ENCODE results near the gene SCFD2.

SCFD2 gene

DNA sequence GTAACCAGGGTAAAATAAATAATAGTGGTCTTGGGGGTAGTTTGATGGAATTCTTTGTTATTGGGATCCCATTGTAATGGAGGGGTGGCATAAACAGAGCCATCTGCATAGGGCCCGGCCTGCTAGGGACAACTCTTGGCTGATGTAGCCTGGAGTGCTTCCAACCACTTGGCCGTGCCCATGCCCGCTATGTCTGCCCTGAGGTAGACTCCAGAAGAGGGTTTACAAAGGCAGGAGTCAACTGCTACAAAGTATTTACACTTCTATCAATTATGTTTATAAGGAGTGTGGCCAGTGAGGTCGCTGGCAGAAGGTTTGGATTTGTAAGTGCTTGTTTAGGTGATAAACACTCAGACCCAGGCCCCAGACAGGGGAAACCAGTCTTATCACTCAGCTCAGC lies 495.6 kb downstream of the SCFD2 start:
- H3K9me3 ChIP-seq (ENCODE audit: control insufficient read depth in 1 of 2, low read length in 2 of 2): no peaks in the 10 kb centered on the region
- H3K27ac ChIP-seq (ENCODE audit: low read depth, low read length): no peak overlapping the region

DNA sequence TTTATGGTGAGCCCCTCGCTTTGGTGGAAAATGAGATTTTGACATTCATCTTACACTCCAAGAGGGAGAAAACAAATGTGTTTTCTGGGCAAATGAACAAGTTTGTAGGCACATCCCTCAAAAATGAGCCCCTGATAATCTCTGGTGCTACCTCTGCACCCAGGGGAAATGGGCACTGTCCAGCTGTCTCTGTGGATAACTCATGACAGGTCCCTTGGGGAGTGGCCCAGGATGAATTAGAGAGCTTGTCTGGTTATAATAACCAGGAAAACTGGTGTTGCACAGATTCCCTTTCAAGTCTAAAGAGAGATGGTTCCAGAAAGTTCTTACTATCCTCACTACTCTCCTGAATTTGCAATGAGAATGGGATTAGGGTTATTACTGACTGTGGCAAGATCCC lies 496.2 kb downstream of the SCFD2 start:
- no peak overlapping the region for H3K4me3 ChIP-seq (ENCODE audit: low read depth in 1 of 2, low read length in 2 of 2)
- H3K9ac ChIP-seq (ENCODE audit: low read depth in 1 of 2, low read length in 2 of 2): no peak overlapping the region
- H3K27ac ChIP-seq (ENCODE audit: low read depth, low read length): no peak overlapping the region
- H3K4me1 ChIP-seq (ENCODE audit: control insufficient read depth in 1 of 2, insufficient read depth in 2 of 2, low read length in 2 of 2): no peaks in the 10 kb centered on the region
- no peaks in the 10 kb centered on the region for H3K36me3 ChIP-seq (ENCODE audit: control insufficient read depth in 1 of 2, insufficient read depth in 2 of 2, low read length in 2 of 2)
- no peaks in the 10 kb centered on the region for H3K27me3 ChIP-seq (ENCODE audit: control insufficient read depth in 1 of 2, insufficient read depth in 2 of 2, low read length in 2 of 2)
- H3K9me3 ChIP-seq (ENCODE audit: control insufficient read depth in 1 of 2, low read length in 2 of 2): no peaks in the 10 kb centered on the region

More for the DNA sequence above, 495.6 kb downstream of the SCFD2 start:
- Histone ChIP-seq H3K36me3 (ENCODE audit: control insufficient read depth in 1 of 2, insufficient read depth in 2 of 2, low read length in 2 of 2) (no peaks in the 10 kb centered on the region), H3K4me1 (ENCODE audit: control insufficient read depth in 1 of 2, insufficient read depth in 2 of 2, low read length in 2 of 2) (no peaks in the 10 kb centered on the region), H3K27me3 (ENCODE audit: control insufficient read depth in 1 of 2, insufficient read depth in 2 of 2, low read length in 2 of 2) (no peaks in the 10 kb centered on the region), H3K9ac (ENCODE audit: low read depth in 1 of 2, low read length in 2 of 2) (no peak overlapping the region), H3K4me3 (ENCODE audit: low read depth in 1 of 2, low read length in 2 of 2) (no peak overlapping the region)

DNA sequence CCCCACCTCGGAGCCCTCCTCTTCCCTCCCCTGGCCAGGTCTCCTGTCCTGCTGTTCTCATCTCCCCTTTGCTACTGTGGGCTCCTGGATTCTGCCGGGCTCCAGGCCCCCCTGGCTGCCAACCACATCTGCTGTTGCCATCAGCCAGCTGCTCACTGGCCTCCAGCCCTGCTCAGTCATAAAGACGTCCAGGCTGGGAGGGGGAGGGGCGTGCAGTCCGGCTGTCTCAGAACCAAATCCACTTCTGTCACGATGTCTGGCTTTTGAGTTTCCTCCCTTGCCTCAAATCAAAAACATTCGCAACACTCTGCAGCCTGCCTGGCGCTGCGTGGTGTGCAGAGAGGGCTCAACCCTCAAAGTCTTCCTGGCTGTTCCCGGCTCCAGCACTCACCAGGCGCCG lies 496.7 kb downstream of the SCFD2 start:
- H3K27me3 ChIP-seq (ENCODE audit: control insufficient read depth in 1 of 2, insufficient read depth in 2 of 2, low read length in 2 of 2): no peaks in the 10 kb centered on the region
- no peaks in the 10 kb centered on the region for H3K9me3 ChIP-seq (ENCODE audit: control insufficient read depth in 1 of 2, low read length in 2 of 2)
- H3K27ac ChIP-seq (ENCODE audit: low read depth, low read length): no peak overlapping the region
- no peak overlapping the region for H3K9ac ChIP-seq (ENCODE audit: low read depth in 1 of 2, low read length in 2 of 2)
- no peaks in the 10 kb centered on the region for H3K4me1 ChIP-seq (ENCODE audit: control insufficient read depth in 1 of 2, insufficient read depth in 2 of 2, low read length in 2 of 2)
- H3K36me3 ChIP-seq (ENCODE audit: control insufficient read depth in 1 of 2, insufficient read depth in 2 of 2, low read length in 2 of 2): no peaks in the 10 kb centered on the region
- no peak overlapping the region for H3K4me3 ChIP-seq (ENCODE audit: low read depth in 1 of 2, low read length in 2 of 2)

DNA sequence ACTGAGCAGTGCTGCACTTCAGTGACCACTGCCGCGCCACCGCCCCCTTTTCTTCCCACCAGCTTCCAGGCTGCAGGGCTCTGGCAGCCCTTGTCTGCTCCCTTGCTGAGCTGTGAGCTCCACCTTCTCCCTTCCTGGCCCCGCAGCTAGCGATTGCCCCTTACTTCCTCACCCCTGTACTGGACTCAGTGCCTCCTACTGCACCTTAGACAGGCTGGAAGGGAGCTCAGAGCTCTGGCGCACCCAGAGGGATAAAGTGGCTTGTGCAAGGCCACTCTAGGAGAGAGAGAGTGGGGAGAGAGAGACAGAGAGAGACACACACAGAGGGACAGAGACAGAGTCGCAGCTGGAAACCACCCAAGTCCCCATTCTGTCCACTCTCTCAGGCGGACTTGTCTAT lies 497.7 kb downstream of the SCFD2 start:
- no peaks in the 10 kb centered on the region for H3K4me1 ChIP-seq (ENCODE audit: control insufficient read depth in 1 of 2, insufficient read depth in 2 of 2, low read length in 2 of 2)
- H3K27ac ChIP-seq (ENCODE audit: low read depth, low read length): no peak overlapping the region
- H3K36me3 ChIP-seq (ENCODE audit: control insufficient read depth in 1 of 2, insufficient read depth in 2 of 2, low read length in 2 of 2): no peaks in the 10 kb centered on the region
- peaks cover 0 to 3% of the 10 kb centered on the region in 2 donors for H3K27me3 ChIP-seq (ENCODE audit: control insufficient read depth in 1 of 2, insufficient read depth in 2 of 2, low read length in 2 of 2)
- no peak overlapping the region for H3K9ac ChIP-seq (ENCODE audit: low read depth in 1 of 2, low read length in 2 of 2)
- H3K4me3 ChIP-seq (ENCODE audit: low read depth in 1 of 2, low read length in 2 of 2): no peak overlapping the region
- H3K9me3 ChIP-seq (ENCODE audit: control insufficient read depth in 1 of 2, low read length in 2 of 2): no peaks in the 10 kb centered on the region

DNA sequence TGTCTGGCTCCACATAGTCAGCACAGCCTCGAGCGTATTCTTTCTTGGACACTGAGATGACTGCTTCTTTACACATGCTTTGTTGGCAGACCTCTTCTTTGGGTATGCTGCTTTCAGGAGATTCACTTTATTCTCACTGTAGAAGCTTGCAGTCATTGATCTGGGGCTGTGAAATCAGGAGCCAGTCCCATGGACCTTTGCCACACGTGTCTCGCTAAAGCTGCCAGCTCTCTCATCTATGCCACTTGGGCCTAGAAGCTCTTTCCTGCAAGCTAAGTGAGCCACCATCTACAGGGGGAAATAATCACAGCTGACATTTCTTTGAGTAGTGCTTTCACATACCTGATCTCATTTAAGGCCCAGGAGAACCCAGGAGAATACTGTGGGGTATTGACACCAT lies 498.7 kb downstream of the SCFD2 start:
- H3K36me3 ChIP-seq (ENCODE audit: control insufficient read depth in 1 of 2, insufficient read depth in 2 of 2, low read length in 2 of 2): no peaks in the 10 kb centered on the region
- H3K9me3 ChIP-seq (ENCODE audit: control insufficient read depth in 1 of 2, low read length in 2 of 2): no peaks in the 10 kb centered on the region
- peaks cover 0 to 4% of the 10 kb centered on the region in 2 donors for H3K4me1 ChIP-seq (ENCODE audit: control insufficient read depth in 1 of 2, insufficient read depth in 2 of 2, low read length in 2 of 2)
- H3K27me3 ChIP-seq (ENCODE audit: control insufficient read depth in 1 of 2, insufficient read depth in 2 of 2, low read length in 2 of 2): peaks cover 4 to 9% of the 10 kb centered on the region in 2 donors
- no peak overlapping the region for H3K9ac ChIP-seq (ENCODE audit: low read depth in 1 of 2, low read length in 2 of 2)
- H3K27ac ChIP-seq (ENCODE audit: low read depth, low read length): no peak overlapping the region
- no peak overlapping the region for H3K4me3 ChIP-seq (ENCODE audit: low read depth in 1 of 2, low read length in 2 of 2)

DNA sequence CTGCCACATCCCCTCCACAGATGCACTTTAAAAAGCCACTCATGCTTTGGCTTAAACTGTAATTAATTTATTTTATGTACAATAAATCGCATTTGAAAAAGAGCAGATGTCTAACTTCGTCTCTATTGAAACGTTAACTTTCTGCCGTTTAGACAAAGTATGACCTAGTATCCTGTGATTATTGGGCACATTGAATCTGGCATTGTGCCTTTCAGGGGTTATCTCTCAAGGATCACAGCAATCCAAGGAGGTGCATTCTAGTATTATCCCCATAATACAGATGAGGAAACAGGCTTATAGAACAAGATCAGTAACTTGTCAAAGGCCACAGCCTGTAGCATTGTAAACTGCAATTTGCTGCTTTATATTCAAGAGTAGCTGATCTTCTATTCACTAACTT lies 499.1 kb downstream of the SCFD2 start:
- H3K4me3 ChIP-seq (ENCODE audit: low read depth in 1 of 2, low read length in 2 of 2): no peak overlapping the region
- no peaks in the 10 kb centered on the region for H3K9me3 ChIP-seq (ENCODE audit: control insufficient read depth in 1 of 2, low read length in 2 of 2)
- peaks cover under 1 to 4% of the 10 kb centered on the region in 2 donors for H3K4me1 ChIP-seq (ENCODE audit: control insufficient read depth in 1 of 2, insufficient read depth in 2 of 2, low read length in 2 of 2)
- H3K27ac ChIP-seq (ENCODE audit: low read depth, low read length): no peak overlapping the region
- no peaks in the 10 kb centered on the region for H3K36me3 ChIP-seq (ENCODE audit: control insufficient read depth in 1 of 2, insufficient read depth in 2 of 2, low read length in 2 of 2)
- H3K27me3 ChIP-seq (ENCODE audit: control insufficient read depth in 1 of 2, insufficient read depth in 2 of 2, low read length in 2 of 2): peaks cover 4 to 9% of the 10 kb centered on the region in 2 donors
- H3K9ac ChIP-seq (ENCODE audit: low read depth in 1 of 2, low read length in 2 of 2): no peak overlapping the region

DNA sequence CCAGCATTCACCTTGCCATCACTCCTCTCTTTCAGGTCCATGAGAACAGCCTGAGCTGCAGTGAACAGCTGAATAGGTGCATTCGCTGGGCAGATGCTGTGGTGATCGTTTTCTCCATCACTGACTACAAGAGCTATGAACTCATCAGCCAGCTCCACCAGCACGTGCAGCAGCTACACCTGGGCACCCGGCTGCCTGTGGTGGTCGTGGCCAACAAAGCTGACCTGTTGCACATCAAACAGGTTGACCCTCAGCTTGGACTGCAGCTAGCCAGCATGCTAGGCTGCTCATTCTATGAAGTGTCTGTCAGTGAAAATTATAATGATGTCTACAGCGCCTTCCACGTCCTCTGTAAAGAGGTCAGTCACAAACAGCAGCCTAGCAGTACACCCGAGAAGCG lies 500.6 kb downstream of the SCFD2 start:
- H3K27me3 ChIP-seq (ENCODE audit: control insufficient read depth in 1 of 2, insufficient read depth in 2 of 2, low read length in 2 of 2): peaks cover 4 to 22% of the 10 kb centered on the region in 2 donors
- no peaks in the 10 kb centered on the region for H3K36me3 ChIP-seq (ENCODE audit: control insufficient read depth in 1 of 2, insufficient read depth in 2 of 2, low read length in 2 of 2)
- no peaks in the 10 kb centered on the region for H3K9me3 ChIP-seq (ENCODE audit: control insufficient read depth in 1 of 2, low read length in 2 of 2)
- H3K9ac ChIP-seq (ENCODE audit: low read depth in 1 of 2, low read length in 2 of 2): no peak overlapping the region
- peaks cover 5 to 9% of the 10 kb centered on the region in 2 donors for H3K4me1 ChIP-seq (ENCODE audit: control insufficient read depth in 1 of 2, insufficient read depth in 2 of 2, low read length in 2 of 2)
- H3K4me3 ChIP-seq (ENCODE audit: low read depth in 1 of 2, low read length in 2 of 2): no peak overlapping the region
- no peak overlapping the region for H3K27ac ChIP-seq (ENCODE audit: low read depth, low read length)

DNA sequence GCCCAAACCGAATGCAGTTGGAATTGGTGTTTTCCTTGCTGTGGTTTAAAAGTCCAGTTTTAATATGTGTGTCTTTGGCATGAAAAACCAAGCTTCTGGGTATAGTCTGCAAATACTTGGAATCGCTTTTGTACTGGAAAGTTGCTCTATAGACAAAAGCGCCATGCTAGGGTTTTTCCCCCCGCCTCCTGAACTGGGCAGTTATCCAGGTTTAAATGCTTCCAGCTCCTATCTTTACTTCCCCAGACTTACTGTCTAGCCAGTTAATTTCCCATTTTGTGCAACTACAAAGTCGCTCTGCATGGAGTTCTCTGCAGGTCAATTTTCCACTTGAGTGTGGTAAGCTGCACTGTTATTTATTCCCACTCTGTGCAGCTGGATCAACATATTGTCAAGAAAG lies 501.1 kb downstream of the SCFD2 start:
- no peaks in the 10 kb centered on the region for H3K36me3 ChIP-seq (ENCODE audit: control insufficient read depth in 1 of 2, insufficient read depth in 2 of 2, low read length in 2 of 2)
- peaks cover 4 to 26% of the 10 kb centered on the region in 2 donors for H3K27me3 ChIP-seq (ENCODE audit: control insufficient read depth in 1 of 2, insufficient read depth in 2 of 2, low read length in 2 of 2)
- H3K9ac ChIP-seq (ENCODE audit: low read depth in 1 of 2, low read length in 2 of 2): no peak overlapping the region
- no peak overlapping the region for H3K27ac ChIP-seq (ENCODE audit: low read depth, low read length)
- H3K4me1 ChIP-seq (ENCODE audit: control insufficient read depth in 1 of 2, insufficient read depth in 2 of 2, low read length in 2 of 2): peaks cover 5 to 9% of the 10 kb centered on the region in 2 donors
- no peaks in the 10 kb centered on the region for H3K9me3 ChIP-seq (ENCODE audit: control insufficient read depth in 1 of 2, low read length in 2 of 2)
- H3K4me3 ChIP-seq (ENCODE audit: low read depth in 1 of 2, low read length in 2 of 2): no peak overlapping the region

DNA sequence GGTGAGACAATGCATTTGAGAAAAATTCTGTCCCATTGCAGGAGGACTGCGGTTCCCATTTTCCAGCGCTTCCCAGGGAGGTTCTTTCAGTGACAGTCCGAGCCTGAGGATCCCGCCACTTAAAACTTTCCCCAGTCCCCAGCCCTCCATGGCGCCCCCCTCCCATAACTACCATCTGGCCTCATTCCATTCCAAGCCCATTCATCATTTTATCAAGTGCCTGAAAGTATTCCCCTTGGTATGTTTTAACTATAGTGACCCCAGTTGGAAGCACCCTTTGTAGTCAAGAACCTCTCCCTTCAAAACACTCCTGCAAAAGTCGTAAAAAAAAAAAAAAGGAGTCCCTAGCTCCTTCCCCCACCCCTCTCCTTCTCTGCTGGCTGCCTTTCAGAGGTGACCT lies 502.5 kb downstream of the SCFD2 start:
- Histone ChIP-seq H3K36me3 (ENCODE audit: control insufficient read depth in 1 of 2, insufficient read depth in 2 of 2, low read length in 2 of 2) (no peaks in the 10 kb centered on the region), H3K9ac (ENCODE audit: low read depth in 1 of 2, low read length in 2 of 2) (peak overlapping the region in 1 of 2 donors; percentile 5), H3K9me3 (ENCODE audit: control insufficient read depth in 1 of 2, low read length in 2 of 2) (peaks cover 0 to under 1% of the 10 kb centered on the region in 2 donors), H3K27ac (ENCODE audit: low read depth, low read length) (no peak overlapping the region), H3K27me3 (ENCODE audit: control insufficient read depth in 1 of 2, insufficient read depth in 2 of 2, low read length in 2 of 2) (peaks cover 4 to 26% of the 10 kb centered on the region in 2 donors), H3K4me1 (ENCODE audit: control insufficient read depth in 1 of 2, insufficient read depth in 2 of 2, low read length in 2 of 2) (peaks cover 5 to 9% of the 10 kb centered on the region in 2 donors), H3K4me3 (ENCODE audit: low read depth in 1 of 2, low read length in 2 of 2) (no peak overlapping the region)

DNA sequence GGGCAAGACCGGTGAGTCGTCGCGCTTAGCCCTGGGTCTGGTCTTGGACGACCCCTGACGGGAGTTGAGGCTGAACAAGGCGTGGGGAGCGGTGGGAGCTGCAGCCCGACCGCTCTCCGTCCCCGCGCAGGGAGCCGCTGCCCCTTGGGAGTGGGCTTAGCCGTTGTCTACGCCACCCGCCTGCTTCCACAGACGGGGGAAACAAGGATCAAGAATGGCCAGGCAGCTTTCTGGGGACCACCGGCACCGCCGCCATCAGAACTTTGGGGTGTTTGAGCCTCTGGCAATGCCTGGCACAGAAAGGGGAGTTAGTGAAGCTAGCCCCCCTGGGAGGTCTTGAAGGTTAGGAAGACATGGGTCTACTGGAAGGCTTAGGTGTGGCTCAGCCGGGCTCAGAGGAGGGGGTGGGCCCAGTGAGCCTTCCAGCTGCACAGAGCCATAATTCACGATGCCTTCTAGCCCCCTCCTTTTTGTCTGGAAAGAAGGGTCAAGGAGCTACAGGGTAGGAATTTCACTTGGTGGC lies 503.2 kb downstream of the SCFD2 start:
- Histone ChIP-seq H3K9me3 (ENCODE audit: control insufficient read depth in 1 of 2, low read length in 2 of 2) (peaks cover 0 to 6% of the 10 kb centered on the region in 2 donors), H3K4me1 (ENCODE audit: control insufficient read depth in 1 of 2, insufficient read depth in 2 of 2, low read length in 2 of 2) (peaks cover 5 to 9% of the 10 kb centered on the region in 2 donors), H3K27me3 (ENCODE audit: control insufficient read depth in 1 of 2, insufficient read depth in 2 of 2, low read length in 2 of 2) (peaks cover 4 to 26% of the 10 kb centered on the region in 2 donors), H3K36me3 (ENCODE audit: control insufficient read depth in 1 of 2, insufficient read depth in 2 of 2, low read length in 2 of 2) (no peaks in the 10 kb centered on the region), H3K4me3 (ENCODE audit: low read depth in 1 of 2, low read length in 2 of 2) (peak overlapping the region; percentile 70 to 71), H3K9ac (ENCODE audit: low read depth in 1 of 2, low read length in 2 of 2) (peak overlapping the region; percentile 5 to 55), H3K27ac (ENCODE audit: low read depth, low read length) (no peak overlapping the region)

Measured in duodenal mucosa (tissue), 2 donors.